Measurements from ENCODE around the gene VSTM4.

Gene VSTM4

GRCh38 chr10:49115015-49115795 is at the start of gene VSTM4:
Gene VSTM4 (minus strand): TSS chr10:49115522. CDS start chr10:49115485, 37 bp downstream.
- no peak for DNase-seq

- DNase-seq = no peak
Observed at GRCh38 chr10:49164559-49165188, 49.4 kb upstream of the VSTM4 start.

- DNase-seq = no peak
Observed at GRCh38 chr10:49163741-49164140, 48.4 kb upstream of the VSTM4 start.

GRCh38 chr10:49162761-49163310 is 47.5 kb upstream of the VSTM4 start:
- no peak for DNase-seq

- no peak for DNase-seq
Observed at GRCh38 chr10:49162063-49162462, 46.7 kb upstream of the VSTM4 start.

- no peak for DNase-seq
Observed at GRCh38 chr10:49161411-49161997, 46.2 kb upstream of the VSTM4 start.

- no peak for DNase-seq
Observed at GRCh38 chr10:49160814-49161213, 45.5 kb upstream of the VSTM4 start.

- no peak for DNase-seq
Observed at GRCh38 chr10:49160110-49160509, 44.8 kb upstream of the VSTM4 start.

- DNase-seq = no peak
Observed at GRCh38 chr10:49158915-49159314, 43.6 kb upstream of the VSTM4 start.

- no peak for DNase-seq
Observed at GRCh38 chr10:49158404-49158803, 43.1 kb upstream of the VSTM4 start.

GRCh38 chr10:49157229-49157628 is 41.9 kb upstream of the VSTM4 start:
- no peak for DNase-seq

- DNase-seq = no peak
Observed at GRCh38 chr10:49154641-49155040, 39.3 kb upstream of the VSTM4 start.

GRCh38 chr10:49153971-49154370 is 38.6 kb upstream of the VSTM4 start:
- DNase-seq = no peak

- no peak for DNase-seq
Observed at GRCh38 chr10:49153115-49153514, 37.8 kb upstream of the VSTM4 start.

GRCh38 chr10:49152663-49153062 is 37.3 kb upstream of the VSTM4 start:
- DNase-seq = no peak

- DNase-seq = no peak
Observed at GRCh38 chr10:49152037-49152436, 36.7 kb upstream of the VSTM4 start.

- DNase-seq = no peak
Observed at GRCh38 chr10:49151481-49151880, 36.2 kb upstream of the VSTM4 start.

- DNase-seq = no peak
Observed at GRCh38 chr10:49151025-49151445, 35.7 kb upstream of the VSTM4 start.

- DNase-seq = no peak
Observed at GRCh38 chr10:49150426-49150825, 35.1 kb upstream of the VSTM4 start.

- no peak for DNase-seq
Observed at GRCh38 chr10:49149881-49150280, 34.6 kb upstream of the VSTM4 start.

- DNase-seq = no peak
Observed at GRCh38 chr10:49144058-49144720, 28.9 kb upstream of the VSTM4 start.

- no peak for DNase-seq
Observed at GRCh38 chr10:49143249-49143648, 27.9 kb upstream of the VSTM4 start.

Data from KG1 (cell line).